Testis (tissue), 2 donors: ENCODE results near the gene KDM1A.

Experiments used
- CTCF ChIP-seq, 3 experiments: fragments of 450-650 bp in 2 of 3; fragments of 200-600 bp in 1 of 3; sonication (generic) in 1 of 3; IDR thresholded peaks; one replicate each; pipeline ENCODE4 v1.5.1; 2016 to 2019; ENCODE audit warnings: antibody characterized with exemption in 3 of 3, mild to moderate bottlenecking in 2 of 3, moderate library complexity in 1 of 3
- POLR2A ChIP-seq: fragments of 450-650 bp; IDR thresholded peaks from one replicate; pipeline ENCODE4 v1.6.1; 2017; ENCODE audit warnings: antibody characterized with exemption, mild to moderate bottlenecking, moderate library complexity

- TF ChIP-seq CTCF (IDR thresholded peaks at IDR 0.05) (no peak), POLR2A (no peak)
Measured at GRCh38 chr1:23004112-23004511, 15.2 kb upstream of the KDM1A start.
